Tibial artery (tissue), 4 donors: ENCODE data around the gene HNRNPA0.
A peak's percentile ranks its signal among the peaks of the same experiment; 100 is the strongest.

Experiments
- DNase-seq, 2 donors: peaks; one replicate each; pipeline ENCODE4 v3.0.0-alpha.2; 2019
- H3K27ac ChIP-seq, 2 donors: fragments of 200-600 bp; sonication (generic) in 1 of 2; 1 replicate in 1 of 2; 2 replicates in 1 of 2; pipeline ENCODE4 v1.5.1; 2018 to 2019; ENCODE audit warnings: mild to moderate bottlenecking in 1 of 2
- H3K27me3 ChIP-seq, 2 donors: fragments of 200-600 bp; sonication (generic) in 1 of 2; one replicate each; pipeline versions ENCODE4 v1.5.1 to v1.6.0; 2016 to 2019
- H3K36me3 ChIP-seq, 3 donors: fragments of 200-600 bp; sonication (generic) in 2 of 3; one replicate each; pipeline ENCODE4 v1.5.1; 2016 to 2019; ENCODE audit warnings: mild to moderate bottlenecking in 2 of 3
- H3K4me1 ChIP-seq, 4 donors: fragments of 200-600 bp; sonication (generic) in 2 of 4; 1 replicate in 3 of 4; 2 replicates in 1 of 4; pipeline ENCODE4 v1.5.1; 2016 to 2019
- H3K4me3 ChIP-seq, 2 donors: fragments of 200-600 bp; sonication (generic) in 1 of 2; 1 replicate in 1 of 2; 2 replicates in 1 of 2; pipeline ENCODE4 v1.5.1; 2018 to 2019; ENCODE audit warnings: mild to moderate bottlenecking in 2 of 2
- H3K9me3 ChIP-seq, 3 donors: fragments of 200-600 bp; sonication (generic) in 1 of 3; one replicate each; pipeline ENCODE4 v1.5.1; 2016 to 2019
- intact Hi-C: fragments of 100-400 bp; cut with DNase I; formaldehyde crosslinking; loops from one replicate; pipeline ENCODE4 v1.15.0; 2023; ENCODE audit warnings: low total_unique reads
- TF ChIP-seq, protein P1 (sequence below), 2 experiments: fragments of 200-600 bp in 1 of 2; fragments of 450-650 bp in 1 of 2; IDR thresholded peaks; one replicate each; pipeline ENCODE4 v1.5.1; 2017 to 2019; ENCODE audit warnings: antibody characterized with exemption in 2 of 2, mild to moderate bottlenecking in 1 of 2, moderate library complexity in 1 of 2

The HNRNPA0 gene

DNA sequence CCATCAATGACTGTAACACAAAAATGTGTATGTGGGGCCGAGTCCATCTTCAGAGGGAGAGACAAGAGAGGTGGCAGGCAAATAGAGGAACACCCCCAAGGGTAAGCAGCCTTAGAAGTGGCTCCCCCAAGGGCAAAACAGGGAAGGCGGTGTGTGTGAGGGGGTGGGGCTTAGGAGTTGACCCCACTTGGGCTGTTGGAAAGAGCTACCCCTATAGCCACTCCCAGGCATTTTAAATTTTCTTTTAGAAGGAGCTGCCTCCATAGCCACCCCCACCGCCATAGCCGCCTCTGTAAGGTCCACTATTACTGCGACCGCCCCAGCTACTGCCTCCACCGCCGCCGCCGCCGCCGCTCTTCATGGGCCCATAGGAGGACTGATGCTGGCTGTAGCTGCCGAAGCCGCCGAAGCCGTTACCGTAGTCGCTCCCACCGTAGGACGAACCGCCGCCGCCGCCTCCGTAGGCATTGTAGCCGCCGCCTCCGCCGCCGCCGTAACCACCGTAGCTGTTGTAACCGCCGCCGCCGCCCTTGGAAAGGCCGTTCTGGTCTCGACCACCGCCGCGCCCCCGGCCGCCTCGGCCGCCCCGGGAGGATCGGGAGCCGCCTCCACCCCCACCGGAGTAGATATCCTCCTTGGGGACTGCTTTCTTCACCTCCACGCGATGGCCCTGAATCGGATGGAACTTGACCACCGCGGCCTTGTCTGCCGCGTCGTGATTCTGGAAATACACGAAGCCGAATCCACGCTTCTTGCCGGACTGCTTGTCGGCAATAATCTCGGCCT is 1.1 kb downstream of the HNRNPA0 start:
- no peaks in the 10 kb centered on the region for H3K9me3 ChIP-seq
- no peaks in the 10 kb centered on the region for H3K27me3 ChIP-seq
- peak overlapping the region; percentile 96 to 99 for H3K27ac ChIP-seq
- H3K4me3 ChIP-seq = peak overlapping the region; percentile 68 to 86
- peak; percentile 38 to 71 for DNase-seq
- intact Hi-C loops = loop anchor here (10.0 kb wide), 1 partner anchor 282 kb away; the partner anchor contains the start of gene FAM13B
- peaks cover 0 to 4% (median 0%) of the 10 kb centered on the region in 3 donors for H3K36me3 ChIP-seq
- peaks cover 0 to 42% (median 16%) of the 10 kb centered on the region in 4 donors for H3K4me1 ChIP-seq
- TF ChIP-seq, protein P1, sequence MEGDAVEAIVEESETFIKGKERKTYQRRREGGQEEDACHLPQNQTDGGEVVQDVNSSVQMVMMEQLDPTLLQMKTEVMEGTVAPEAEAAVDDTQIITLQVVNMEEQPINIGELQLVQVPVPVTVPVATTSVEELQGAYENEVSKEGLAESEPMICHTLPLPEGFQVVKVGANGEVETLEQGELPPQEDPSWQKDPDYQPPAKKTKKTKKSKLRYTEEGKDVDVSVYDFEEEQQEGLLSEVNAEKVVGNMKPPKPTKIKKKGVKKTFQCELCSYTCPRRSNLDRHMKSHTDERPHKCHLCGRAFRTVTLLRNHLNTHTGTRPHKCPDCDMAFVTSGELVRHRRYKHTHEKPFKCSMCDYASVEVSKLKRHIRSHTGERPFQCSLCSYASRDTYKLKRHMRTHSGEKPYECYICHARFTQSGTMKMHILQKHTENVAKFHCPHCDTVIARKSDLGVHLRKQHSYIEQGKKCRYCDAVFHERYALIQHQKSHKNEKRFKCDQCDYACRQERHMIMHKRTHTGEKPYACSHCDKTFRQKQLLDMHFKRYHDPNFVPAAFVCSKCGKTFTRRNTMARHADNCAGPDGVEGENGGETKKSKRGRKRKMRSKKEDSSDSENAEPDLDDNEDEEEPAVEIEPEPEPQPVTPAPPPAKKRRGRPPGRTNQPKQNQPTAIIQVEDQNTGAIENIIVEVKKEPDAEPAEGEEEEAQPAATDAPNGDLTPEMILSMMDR (IDR thresholded peaks at IDR 0.05) = no peak

DNA sequence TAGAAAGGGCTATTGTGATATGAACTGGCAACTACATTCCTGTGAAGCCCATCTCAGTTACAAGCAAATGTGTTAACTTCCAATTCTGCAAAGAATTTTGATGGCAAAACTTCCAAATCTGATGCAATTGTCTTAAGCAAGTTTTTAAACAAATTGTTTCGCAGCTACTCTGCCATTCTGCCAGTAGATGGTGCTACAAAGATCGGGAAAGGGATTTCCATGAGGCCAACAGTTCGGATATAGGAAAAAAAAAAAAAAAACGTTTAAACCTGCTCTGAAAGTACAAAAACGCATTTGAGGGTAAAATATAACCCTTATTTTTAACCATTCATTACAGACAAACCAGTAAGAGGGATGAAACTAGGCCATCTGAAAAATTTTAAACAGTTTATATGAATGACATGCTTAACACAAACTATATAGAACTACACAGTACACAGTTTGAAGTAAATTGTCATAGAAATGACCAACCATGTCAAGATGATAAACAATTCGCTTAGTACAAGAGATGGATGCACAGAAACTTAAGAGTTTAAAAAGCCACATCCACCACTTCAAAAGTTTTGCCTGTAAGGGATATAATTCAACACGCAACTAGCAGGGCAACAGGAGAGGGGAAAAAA is 2.2 kb downstream of the HNRNPA0 start:
- intact Hi-C loops = loop anchor here (10.0 kb wide), 1 partner anchor 283 kb away; the partner anchor contains the start of gene FAM13B
- DNase-seq = peak in 1 of 2 donors; percentile 30

DNA sequence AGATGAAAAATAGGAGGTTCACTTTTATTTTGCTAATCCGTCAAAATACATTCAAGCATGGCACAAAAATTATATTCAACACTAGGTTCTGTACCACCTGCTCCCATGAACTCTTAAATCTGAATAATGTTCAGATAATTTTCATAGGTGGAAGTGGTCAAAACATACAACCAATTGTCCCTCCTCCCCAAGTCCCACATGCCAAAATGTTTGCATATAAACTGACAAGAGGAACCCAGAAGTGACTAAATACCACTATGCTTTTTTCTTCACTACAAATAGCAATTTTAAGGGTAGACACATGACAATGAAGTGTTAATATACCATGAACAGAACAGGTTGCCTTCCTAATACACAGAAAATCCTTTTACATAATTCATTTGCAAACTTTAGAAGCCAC is 3.7 kb downstream of the HNRNPA0 start:
- Histone ChIP-seq H3K4me3 (no peak overlapping the region), H3K9me3 (no peaks in the 10 kb centered on the region), H3K4me1 (peaks cover 0 to 42% (median 16%) of the 10 kb centered on the region in 4 donors), H3K36me3 (peaks cover 0 to 4% (median 0%) of the 10 kb centered on the region in 3 donors), H3K27ac (no peak overlapping the region), H3K27me3 (no peaks in the 10 kb centered on the region)
- no peak for DNase-seq
- TF ChIP-seq, protein P1 (IDR thresholded peaks at IDR 0.05) = no peak
- intact Hi-C loops = loop anchor here (10.0 kb wide), 1 partner anchor 284 kb away; the partner anchor contains the start of gene FAM13B

More for the DNA sequence above, 2.2 kb downstream of the HNRNPA0 start:
- Histone ChIP-seq H3K9me3 (no peaks in the 10 kb centered on the region), H3K27me3 (no peaks in the 10 kb centered on the region), H3K4me3 (peak overlapping the region; percentile 68 to 86), H3K4me1 (peaks cover 0 to 42% (median 16%) of the 10 kb centered on the region in 4 donors), H3K27ac (peak overlapping the region; percentile 96 to 99), H3K36me3 (peaks cover 0 to 4% (median 0%) of the 10 kb centered on the region in 3 donors)
- TF ChIP-seq, protein P1 (IDR thresholded peaks at IDR 0.05) = peak; percentile 63 to 72

DNA sequence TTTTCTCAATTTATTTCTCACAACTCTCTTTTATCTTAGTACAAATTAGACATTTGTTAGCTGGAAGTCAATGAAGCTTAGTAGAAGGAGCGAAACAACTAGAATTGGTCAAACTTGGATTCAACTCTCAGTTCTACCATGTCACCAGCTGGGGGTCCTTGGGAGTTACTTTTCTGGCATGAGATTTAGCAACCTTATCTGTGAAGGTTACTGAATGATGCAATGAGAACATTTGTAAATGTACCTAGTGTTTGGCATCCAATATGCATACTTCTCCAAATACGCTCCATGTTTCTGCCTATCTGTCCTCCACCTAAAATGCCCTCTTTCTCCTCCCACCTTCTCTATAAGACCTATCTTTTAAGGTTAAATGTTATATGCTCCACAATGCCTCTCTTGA is 6.3 kb downstream of the HNRNPA0 start:
- H3K27me3 ChIP-seq = no peaks in the 10 kb centered on the region
- H3K9me3 ChIP-seq = no peaks in the 10 kb centered on the region
- intact Hi-C loops = no loop called here
- DNase-seq = no peak
- H3K36me3 ChIP-seq = peaks cover 0 to 4% (median 0%) of the 10 kb centered on the region in 3 donors
- TF ChIP-seq, protein P1 (IDR thresholded peaks at IDR 0.05) = no peak
- no peak overlapping the region for H3K27ac ChIP-seq
- no peak overlapping the region for H3K4me3 ChIP-seq
- H3K4me1 ChIP-seq = peaks cover 0 to 42% (median 14%) of the 10 kb centered on the region in 4 donors

DNA sequence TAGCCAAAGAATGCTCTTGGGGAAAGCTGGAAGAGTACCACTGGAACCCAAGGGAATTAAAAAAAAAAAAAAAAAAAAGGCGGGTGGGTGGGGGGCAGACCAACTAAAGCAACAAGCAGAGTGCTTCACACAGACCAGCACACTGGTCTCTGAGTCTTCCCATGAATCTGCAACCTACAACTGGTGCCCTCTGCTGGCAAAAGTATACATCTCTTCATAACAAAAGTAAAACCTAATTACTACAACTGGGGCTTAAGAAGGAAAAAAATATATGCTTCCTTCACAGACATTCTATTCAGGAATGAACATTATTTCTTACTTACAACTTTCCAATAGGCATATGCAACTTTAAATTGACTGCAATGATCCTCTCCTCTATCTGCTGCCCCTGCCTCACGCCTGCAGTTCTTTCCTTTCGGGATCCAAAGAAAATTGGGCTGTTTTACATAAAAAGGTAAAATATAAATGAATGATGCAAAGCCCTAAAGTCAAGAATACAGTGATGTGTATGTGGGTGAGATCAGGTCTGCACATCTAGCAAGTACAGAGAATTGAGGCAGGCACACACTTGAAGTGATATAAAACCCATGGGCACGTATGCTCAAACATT is 11.0 kb downstream of the HNRNPA0 start:
- TF ChIP-seq, protein P1 (IDR thresholded peaks at IDR 0.05) = peak; percentile 56 to 73
- DNase-seq = peak in 1 of 2 donors; percentile 22
- Histone ChIP-seq H3K9me3 (no peaks in the 10 kb centered on the region), H3K36me3 (no peaks in the 10 kb centered on the region), H3K4me3 (no peak overlapping the region), H3K27ac (no peak overlapping the region), H3K4me1 (no peaks in the 10 kb centered on the region), H3K27me3 (no peaks in the 10 kb centered on the region)
- intact Hi-C loops = loop anchor here (2.0 to 5.0 kb wide), 2 partner anchors 84 to 116 kb away; no protein-coding TSS in a partner anchor
